Kidney epithelial cell (primary cell): ENCODE data around the gene MIDN. TPM values are rescaled to one million over a fixed set of nuclear protein-coding genes. Genes with fewer than 3 reads are reported as not detected.

Experiments
- DNase-seq: peaks from one replicate; pipeline ENCODE4 v3.0.0-alpha.2; 2010; ENCODE audit warnings: low read depth
- H3K27me3 ChIP-seq: 2 replicates; pipeline ENCODE4 v1.6.0; 2011; ENCODE audit warnings: low read length; ENCODE audit not compliant: control insufficient read depth, insufficient read depth
- H3K36me3 ChIP-seq: 2 replicates; pipeline ENCODE4 v1.5.1; 2011; ENCODE audit warnings: low read length; ENCODE audit not compliant: control insufficient read depth, insufficient read depth
- H3K4me3 ChIP-seq: 2 replicates; pipeline ENCODE4 v1.5.1; 2011; ENCODE audit warnings: low read depth, mild to moderate bottlenecking, control low read depth, low read length
- total RNA-seq: library from RNA; depleted of rRNA; stranded (reverse); fragments of >200 nt; gene quantifications from 2 replicates; pipeline ENCODE4 v1.2.3, GENCODE V29; 2015
- TF ChIP-seq, protein P1 (sequence below): IDR thresholded peaks from 2 replicates; pipeline ENCODE4 v1.5.1; 2011; ENCODE audit warnings: mild to moderate bottlenecking, moderate library complexity, low read length, control low read depth, inconsistent platforms; ENCODE audit not compliant: insufficient read depth, poor library complexity, severe bottlenecking

Gene MIDN
- total RNA-seq, 1 donor from 2014 or later, result 69.4 TPM

- Histone ChIP-seq H3K36me3 (peaks cover 6% of the 10 kb centered on the region), H3K27me3 (no peaks in the 10 kb centered on the region), H3K4me3 (no peak overlapping the region)
- DNase-seq, result no peak
- TF ChIP-seq, protein P1, sequence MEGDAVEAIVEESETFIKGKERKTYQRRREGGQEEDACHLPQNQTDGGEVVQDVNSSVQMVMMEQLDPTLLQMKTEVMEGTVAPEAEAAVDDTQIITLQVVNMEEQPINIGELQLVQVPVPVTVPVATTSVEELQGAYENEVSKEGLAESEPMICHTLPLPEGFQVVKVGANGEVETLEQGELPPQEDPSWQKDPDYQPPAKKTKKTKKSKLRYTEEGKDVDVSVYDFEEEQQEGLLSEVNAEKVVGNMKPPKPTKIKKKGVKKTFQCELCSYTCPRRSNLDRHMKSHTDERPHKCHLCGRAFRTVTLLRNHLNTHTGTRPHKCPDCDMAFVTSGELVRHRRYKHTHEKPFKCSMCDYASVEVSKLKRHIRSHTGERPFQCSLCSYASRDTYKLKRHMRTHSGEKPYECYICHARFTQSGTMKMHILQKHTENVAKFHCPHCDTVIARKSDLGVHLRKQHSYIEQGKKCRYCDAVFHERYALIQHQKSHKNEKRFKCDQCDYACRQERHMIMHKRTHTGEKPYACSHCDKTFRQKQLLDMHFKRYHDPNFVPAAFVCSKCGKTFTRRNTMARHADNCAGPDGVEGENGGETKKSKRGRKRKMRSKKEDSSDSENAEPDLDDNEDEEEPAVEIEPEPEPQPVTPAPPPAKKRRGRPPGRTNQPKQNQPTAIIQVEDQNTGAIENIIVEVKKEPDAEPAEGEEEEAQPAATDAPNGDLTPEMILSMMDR, result no peak
Observed at GRCh38 chr19:1259206-1259875, 11.0 kb downstream of the MIDN start.

GRCh38 chr19:1259876-1260748 is 11.7 kb downstream of the MIDN start:
- no peak for DNase-seq
- TF ChIP-seq, protein P1, result no peak
- Histone ChIP-seq H3K27me3 (no peaks in the 10 kb centered on the region), H3K4me3 (peak overlapping the region; percentile 17), H3K36me3 (peaks cover 3% of the 10 kb centered on the region)

- TF ChIP-seq, protein P1, result no peak
- no peak for DNase-seq
Observed at GRCh38 chr19:1260749-1261537, 12.6 kb downstream of the MIDN start.

DNA sequence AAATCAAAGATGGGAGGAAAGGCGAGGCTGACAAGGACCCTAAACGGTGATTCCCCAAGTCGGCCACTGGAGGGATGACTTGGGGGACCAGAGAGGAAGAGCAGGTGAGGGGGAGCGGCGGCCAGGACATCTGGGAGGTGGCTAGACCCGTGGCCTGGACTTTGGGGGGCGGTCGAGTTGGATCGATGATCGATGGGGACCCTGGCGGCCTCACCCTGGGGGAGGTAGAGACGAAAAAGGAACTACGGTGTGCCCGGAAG is 13.1 kb downstream of the MIDN start:
- TF ChIP-seq, protein P1, result peak; percentile 19
- no peak for DNase-seq

More at GRCh38 chr19:1260749-1261537, 12.6 kb downstream of the MIDN start:
- Histone ChIP-seq H3K27me3 (no peaks in the 10 kb centered on the region), H3K36me3 (peaks cover 1% of the 10 kb centered on the region), H3K4me3 (peak overlapping the region; percentile 76)

DNA sequence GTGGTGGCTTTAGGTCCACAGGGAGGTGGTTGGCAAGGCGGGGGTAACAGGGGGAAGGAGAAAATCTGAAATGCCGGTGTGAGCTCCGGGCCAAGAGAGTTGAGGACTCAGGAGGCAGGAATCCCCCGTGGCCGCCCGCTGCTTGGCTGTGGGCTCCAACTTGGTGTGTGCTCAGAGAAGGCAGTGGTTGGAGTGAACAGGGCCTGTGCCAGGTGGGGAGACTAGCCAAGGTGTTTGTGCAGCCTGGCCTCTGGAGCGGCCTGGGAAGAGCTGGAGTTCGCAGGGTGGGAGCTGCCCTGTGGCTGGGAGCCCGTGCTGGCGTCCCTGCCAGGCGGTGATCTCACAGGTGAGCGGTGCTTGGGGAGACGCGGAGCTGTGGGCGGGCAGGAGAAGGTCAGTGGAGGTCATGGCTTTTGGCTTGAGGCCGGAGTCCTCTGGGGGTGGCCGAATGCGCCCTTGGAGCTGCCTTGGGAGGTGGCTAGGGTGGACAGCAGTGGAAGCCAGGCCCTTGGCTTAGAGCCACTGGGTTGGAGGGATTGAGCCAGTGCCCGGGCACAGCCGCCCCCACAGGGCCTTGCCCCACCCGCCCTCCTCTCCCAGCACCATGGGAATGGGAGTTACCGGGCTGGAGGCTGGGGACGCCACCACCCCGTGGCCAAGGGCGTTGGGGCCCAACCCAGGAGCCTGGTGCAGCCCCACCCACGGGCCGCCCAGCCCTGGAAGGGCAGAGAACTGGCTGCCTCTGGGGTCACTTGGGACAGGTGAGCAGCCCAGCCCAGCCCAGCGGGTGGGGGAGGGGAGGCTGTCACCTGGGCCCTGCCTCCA is 13.6 kb downstream of the MIDN start:
- peak overlapping the region; percentile 76 for H3K4me3 ChIP-seq
- H3K27me3 ChIP-seq, result no peaks in the 10 kb centered on the region
- DNase-seq, result no peak
- TF ChIP-seq, protein P1, result no peak
- H3K36me3 ChIP-seq, result no peaks in the 10 kb centered on the region

More for the DNA sequence above, 13.1 kb downstream of the MIDN start:
- Histone ChIP-seq H3K27me3 (no peaks in the 10 kb centered on the region), H3K4me3 (peak overlapping the region; percentile 76), H3K36me3 (peaks cover 1% of the 10 kb centered on the region)
